Caco-2 (cell line): ENCODE measurements around the gene LDHD. TPM values are rescaled to one million over a fixed set of nuclear protein-coding genes. Genes with fewer than 3 reads are reported as not detected.

Experiments used
- BruUV-seq: library from RNA; stranded (reverse); fragments of 400-500 nt; replicated peaks from 2 replicates; lab custom pipeline; 2021; lab: Mats Ljungman, UMichigan
- CTCF ChIA-PET: fragments of 300-600 bp; sonication (Branson Sonifier 250); formaldehyde crosslinking; loops from one replicate; lab custom pipeline; 2022; ENCODE audit warnings: antibody characterized with exemption; lab: Charles Lee
- POLR2A ChIA-PET: fragments of 300-600 bp; sonication (Branson Sonifier 250); formaldehyde crosslinking; loops from one replicate; lab custom pipeline; 2022; ENCODE audit warnings: antibody characterized with exemption; lab: Charles Lee
- DNase-seq, 2 experiments: peaks; one replicate each; pipeline versions ENCODE4 v3.0.0 to v3.0.0-alpha.2; 2020 to 2022
- H3K27me3 ChIP-seq: replicated peaks from 2 replicates; pipeline ENCODE4 v1.6.0; 2011; ENCODE audit warnings: low read length; ENCODE audit not compliant: control insufficient read depth, insufficient read depth
- H3K36me3 ChIP-seq: 2 replicates; pipeline ENCODE4 v1.5.1; 2011; ENCODE audit warnings: low read length; ENCODE audit not compliant: control insufficient read depth, insufficient read depth
- H3K4me1 ChIP-seq: fragments of 250-450 bp; sonication (Bioruptor Pico); 2 replicates; pipeline ENCODE4 v1.5.1; 2020; ENCODE audit warnings: mild to moderate bottlenecking
- H3K4me3 ChIP-seq: 2 replicates; pipeline ENCODE4 v1.5.1; 2011; ENCODE audit warnings: low read depth, mild to moderate bottlenecking, control low read depth, low read length
- H3K9me3 ChIP-seq: fragments of 250-450 bp; sonication (Bioruptor Pico); 2 replicates; pipeline ENCODE4 v1.5.1; 2020; ENCODE audit warnings: mild to moderate bottlenecking, moderate library complexity
- H3K27ac Mint-ChIP-seq: one replicate; pipeline ENCODE4 v1.8.0; 2022; ENCODE audit warnings: mixed read lengths; ENCODE audit not compliant: unreplicated experiment
- H3K27me3 Mint-ChIP-seq: one replicate; pipeline ENCODE4 v1.8.0; 2022; ENCODE audit warnings: mixed read lengths; ENCODE audit not compliant: insufficient read depth, unreplicated experiment
- H3K36me3 Mint-ChIP-seq: one replicate; pipeline ENCODE4 v1.8.0; 2022; ENCODE audit warnings: mild to moderate bottlenecking, mixed read lengths; ENCODE audit not compliant: insufficient read depth, unreplicated experiment
- H3K4me1 Mint-ChIP-seq: one replicate; pipeline ENCODE4 v1.8.0; 2022; ENCODE audit warnings: low read depth, mixed read lengths; ENCODE audit not compliant: unreplicated experiment
- H3K4me3 Mint-ChIP-seq: one replicate; pipeline ENCODE4 v1.8.0; 2022; ENCODE audit warnings: mild to moderate bottlenecking, moderate library complexity, mixed read lengths; ENCODE audit not compliant: unreplicated experiment
- H3K9me3 Mint-ChIP-seq: one replicate; pipeline ENCODE4 v1.8.0; 2022; ENCODE audit warnings: mixed read lengths; ENCODE audit not compliant: unreplicated experiment
- intact Hi-C: fragments of 100-400 bp; cut with micrococcal nuclease; formaldehyde crosslinking; loops from one replicate; pipeline ENCODE4 v1.10.0; 2022; ENCODE audit not compliant: unreplicated experiment
- total RNA-seq: library from RNA; stranded (reverse); gene quantifications from 2 replicates; pipeline ENCODE4 v1.2.3, GENCODE V29; 2022
- TF ChIP-seq, protein P1 (sequence below), 2 experiments: fragments of 200-600 bp in 1 of 2; IDR thresholded peaks; 1 replicate in 1 of 2; 2 replicates in 1 of 2; pipeline versions ENCODE4 v1.5.1 to v1.8.0; 2011 to 2022; ENCODE audit warnings: antibody characterized with exemption in 1 of 2, control low read depth in 1 of 2, inconsistent platforms in 1 of 2, low read depth in 1 of 2, low read length in 1 of 2, mild to moderate bottlenecking in 1 of 2, moderate library complexity in 1 of 2; ENCODE audit not compliant: insufficient read depth in 1 of 2, severe bottlenecking in 1 of 2, unreplicated experiment in 1 of 2

The LDHD gene
- total RNA-seq, 1 experiment from 2014 or later: 4.1 TPM

DNA sequence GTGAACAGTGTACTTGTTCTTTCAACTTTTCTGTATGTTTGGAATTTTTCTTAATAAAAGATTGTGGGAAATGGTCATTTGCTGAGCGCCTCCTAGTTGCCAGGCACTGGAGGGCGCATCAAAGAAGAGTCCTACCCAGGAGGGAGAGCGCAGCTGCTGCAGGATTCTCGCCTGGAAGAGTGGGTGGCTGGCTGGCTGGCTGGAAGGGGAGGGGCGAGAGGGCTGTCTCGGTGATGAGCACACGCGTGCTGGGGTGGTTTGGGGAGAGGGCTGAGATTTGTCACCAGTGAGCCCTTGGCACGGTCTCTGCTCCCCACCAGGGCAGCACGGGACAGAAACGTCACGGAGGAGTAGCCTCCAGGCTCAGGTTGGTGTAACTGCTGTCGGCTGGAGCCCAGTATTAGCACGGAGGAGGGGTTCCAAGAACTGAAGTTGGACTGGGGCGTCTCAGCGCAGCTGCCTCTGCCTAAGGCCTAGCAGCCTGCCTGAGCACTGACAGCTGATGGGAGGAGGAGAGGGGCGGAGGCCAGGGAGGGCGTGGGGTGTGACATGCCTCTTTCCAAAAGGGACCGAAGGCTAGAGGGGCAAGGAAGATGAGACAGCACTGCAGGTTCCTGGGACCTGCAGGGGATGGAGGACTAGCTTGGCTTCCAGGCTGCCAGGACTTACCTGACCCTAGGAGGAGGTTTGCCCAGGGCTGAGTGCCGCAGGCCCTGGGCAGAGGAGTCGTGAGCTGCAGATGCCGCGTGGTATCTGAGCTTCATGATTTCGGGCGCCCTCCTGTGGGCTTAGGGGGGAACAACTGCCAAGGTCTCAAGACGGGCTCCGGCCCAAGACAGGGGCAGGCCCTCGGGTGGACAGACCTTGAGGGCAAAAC is 5.7 kb downstream of the LDHD start:
- peak; percentile 88 to 89 for DNase-seq
- CTCF ChIA-PET: interaction anchor here (0.6 to 3.9 kb wide), 27 partner anchors 9 to 600 kb away, joined by 3 to 112 read pairs (median 4); partner anchors contain the start of genes FA2H, WDR59 and ZNRF1
- intact Hi-C loops: loop anchor here (1.0 to 2.0 kb wide), 4 partner anchors 14 to 174 kb away; no protein-coding TSS in a partner anchor
- no TSS peak for BruUV-seq
- Mint-ChIP-seq H3K4me1 (peaks cover 37% of the 10 kb centered on the region), H3K4me3 (peak overlapping the region; percentile 32), H3K36me3 (peaks cover 57% of the 10 kb centered on the region), H3K9me3 (no peaks in the 10 kb centered on the region), H3K27me3 (no peaks in the 10 kb centered on the region), H3K27ac (peak overlapping the region; percentile 84)
- POLR2A ChIA-PET: interaction anchor here (0.7 to 1.0 kb wide), 3 partner anchors 112 to 126 kb away, joined by 3 to 5 read pairs (median 5); partner anchors contain the start of genes WDR59 and ZNRF1
- Histone ChIP-seq H3K27me3 (no peaks in the 10 kb centered on the region), H3K36me3 (peaks cover 3% of the 10 kb centered on the region; the same call in 1 of the 2 replicates), H3K4me1 (peaks cover 18% of the 10 kb centered on the region), H3K4me3 (no peak overlapping the region), H3K9me3 (no peaks in the 10 kb centered on the region)
- TF ChIP-seq, protein P1, sequence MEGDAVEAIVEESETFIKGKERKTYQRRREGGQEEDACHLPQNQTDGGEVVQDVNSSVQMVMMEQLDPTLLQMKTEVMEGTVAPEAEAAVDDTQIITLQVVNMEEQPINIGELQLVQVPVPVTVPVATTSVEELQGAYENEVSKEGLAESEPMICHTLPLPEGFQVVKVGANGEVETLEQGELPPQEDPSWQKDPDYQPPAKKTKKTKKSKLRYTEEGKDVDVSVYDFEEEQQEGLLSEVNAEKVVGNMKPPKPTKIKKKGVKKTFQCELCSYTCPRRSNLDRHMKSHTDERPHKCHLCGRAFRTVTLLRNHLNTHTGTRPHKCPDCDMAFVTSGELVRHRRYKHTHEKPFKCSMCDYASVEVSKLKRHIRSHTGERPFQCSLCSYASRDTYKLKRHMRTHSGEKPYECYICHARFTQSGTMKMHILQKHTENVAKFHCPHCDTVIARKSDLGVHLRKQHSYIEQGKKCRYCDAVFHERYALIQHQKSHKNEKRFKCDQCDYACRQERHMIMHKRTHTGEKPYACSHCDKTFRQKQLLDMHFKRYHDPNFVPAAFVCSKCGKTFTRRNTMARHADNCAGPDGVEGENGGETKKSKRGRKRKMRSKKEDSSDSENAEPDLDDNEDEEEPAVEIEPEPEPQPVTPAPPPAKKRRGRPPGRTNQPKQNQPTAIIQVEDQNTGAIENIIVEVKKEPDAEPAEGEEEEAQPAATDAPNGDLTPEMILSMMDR (IDR thresholded peaks at IDR 0.05; ENCODE audit: insufficient read depth in 1 of 2, low read depth in 1 of 2, low read length in 1 of 2, severe bottlenecking in 1 of 2, unreplicated experiment in 1 of 2): peak; percentile 85 to 93

GRCh38 chr16:75109732-75110243 is 6.8 kb downstream of the LDHD start:
- Histone ChIP-seq H3K9me3 (no peaks in the 10 kb centered on the region), H3K27me3 (no peaks in the 10 kb centered on the region), H3K4me3 (no peak overlapping the region), H3K36me3 (peaks cover 5% of the 10 kb centered on the region; the same call in 1 of the 2 replicates), H3K4me1 (peaks cover 18% of the 10 kb centered on the region)
- Mint-ChIP-seq H3K9me3 (no peaks in the 10 kb centered on the region), H3K27me3 (no peaks in the 10 kb centered on the region), H3K36me3 (peaks cover 57% of the 10 kb centered on the region), H3K27ac (no peak overlapping the region), H3K4me1 (peaks cover 37% of the 10 kb centered on the region), H3K4me3 (no peak overlapping the region)
- CTCF ChIA-PET: interaction anchor here (3.9 kb wide), 1 partner anchor 112 kb away, joined by 112 read pairs; the partner anchor contains the start of gene ZNRF1
- BruUV-seq: no TSS peak
- no peak for DNase-seq
- TF ChIP-seq, protein P1 (IDR thresholded peaks at IDR 0.05; ENCODE audit: insufficient read depth in 1 of 2, low read depth in 1 of 2, low read length in 1 of 2, severe bottlenecking in 1 of 2, unreplicated experiment in 1 of 2): no peak
- intact Hi-C loops: loop anchor here (2.0 kb wide), 2 partner anchors 13 to 39 kb away; no protein-coding TSS in a partner anchor
- POLR2A ChIA-PET: no interaction called here
